ENCODE results near the gene PTPN6. TPM values are rescaled to one million over a fixed set of nuclear protein-coding genes. Genes with fewer than 3 reads are reported as not detected.

The PTPN6 gene
- total RNA-seq, 1 experiment from 2014 or later: 2.3 TPM

- Histone ChIP-seq H3K36me3 (ENCODE audit: insufficient read depth, low read length, poor library complexity, severe bottlenecking) (peaks cover under 1% of the 10 kb centered on the region), H3K4me3 (ENCODE audit: low read depth, low read length, poor library complexity, severe bottlenecking) (no peak overlapping the region), H3K9me3 (ENCODE audit: low read depth, low read length, poor library complexity, severe bottlenecking) (no peaks in the 10 kb centered on the region), H3K4me1 (ENCODE audit: insufficient read depth, low read length, poor library complexity, severe bottlenecking) (peaks cover 11% of the 10 kb centered on the region), H3K27ac (ENCODE audit: low read depth, low read length, poor library complexity, severe bottlenecking) (no peak overlapping the region), H3K27me3 (replicated peaks; ENCODE audit: insufficient read depth, low read depth, low read length, poor library complexity) (no peaks in the 10 kb centered on the region)
- no peak for DNase-seq (ENCODE audit: low spot score)
- intact Hi-C loops (cut with micrococcal nuclease; ENCODE audit: unreplicated experiment): no loop called here
- no TSS peak for BruUV-seq (replicated peaks)
- POLR2A ChIA-PET (ENCODE audit: low non-redundant PET): no interaction called here
- no peak for TF ChIP-seq CTCF (conservative IDR thresholded peaks at IDR 0.05; ENCODE audit: low read depth, low read length)
- no peak for TF ChIP-seq EZH2 (IDR thresholded peaks at IDR 0.05; ENCODE audit: borderline replicate concordance, low read depth, low read length, poor library complexity, severe bottlenecking)
- CTCF ChIA-PET: no interaction called here
Observed at GRCh38 chr12:7004840-7005239, 53.7 kb downstream of the PTPN6 start.

- no peaks in the 10 kb centered on the region for H3K9me3 ChIP-seq (ENCODE audit: low read depth, low read length, poor library complexity, severe bottlenecking)
- H3K27ac ChIP-seq (ENCODE audit: low read depth, low read length, poor library complexity, severe bottlenecking): no peak overlapping the region
- peaks cover 14% of the 10 kb centered on the region for H3K4me1 ChIP-seq (ENCODE audit: insufficient read depth, low read length, poor library complexity, severe bottlenecking)
- no peaks in the 10 kb centered on the region for H3K36me3 ChIP-seq (ENCODE audit: insufficient read depth, low read length, poor library complexity, severe bottlenecking)
- no TSS peak for BruUV-seq (replicated peaks)
- H3K27me3 ChIP-seq (replicated peaks; ENCODE audit: insufficient read depth, low read depth, low read length, poor library complexity): no peaks in the 10 kb centered on the region
- no peak for DNase-seq (ENCODE audit: low spot score)
- no peak for TF ChIP-seq CTCF (conservative IDR thresholded peaks at IDR 0.05; ENCODE audit: low read depth, low read length)
- TF ChIP-seq EZH2 (IDR thresholded peaks at IDR 0.05; ENCODE audit: borderline replicate concordance, low read depth, low read length, poor library complexity, severe bottlenecking): no peak
- no peak overlapping the region for H3K4me3 ChIP-seq (ENCODE audit: low read depth, low read length, poor library complexity, severe bottlenecking)
- intact Hi-C loops (cut with micrococcal nuclease; ENCODE audit: unreplicated experiment): no loop called here
- ChIA-PET CTCF (no interaction called here), POLR2A (ENCODE audit: low non-redundant PET) (no interaction called here)
Observed at GRCh38 chr12:7005311-7005710, 54.2 kb downstream of the PTPN6 start.

GRCh38 chr12:7006639-7007038, 55.5 kb downstream of the PTPN6 start:
- H3K27me3 ChIP-seq (replicated peaks; ENCODE audit: insufficient read depth, low read depth, low read length, poor library complexity): no peaks in the 10 kb centered on the region
- no peak overlapping the region for H3K27ac ChIP-seq (ENCODE audit: low read depth, low read length, poor library complexity, severe bottlenecking)
- ChIA-PET POLR2A (ENCODE audit: low non-redundant PET) (no interaction called here), CTCF (no interaction called here)
- TF ChIP-seq EZH2 (IDR thresholded peaks at IDR 0.05; ENCODE audit: borderline replicate concordance, low read depth, low read length, poor library complexity, severe bottlenecking) (no peak), CTCF (conservative IDR thresholded peaks at IDR 0.05; ENCODE audit: low read depth, low read length) (no peak)
- DNase-seq (ENCODE audit: low spot score): no peak
- H3K36me3 ChIP-seq (ENCODE audit: insufficient read depth, low read length, poor library complexity, severe bottlenecking): no peaks in the 10 kb centered on the region
- intact Hi-C loops (cut with micrococcal nuclease; ENCODE audit: unreplicated experiment): no loop called here
- no peaks in the 10 kb centered on the region for H3K9me3 ChIP-seq (ENCODE audit: low read depth, low read length, poor library complexity, severe bottlenecking)
- no peak overlapping the region for H3K4me3 ChIP-seq (ENCODE audit: low read depth, low read length, poor library complexity, severe bottlenecking)
- BruUV-seq (replicated peaks): no TSS peak
- H3K4me1 ChIP-seq (ENCODE audit: insufficient read depth, low read length, poor library complexity, severe bottlenecking): peaks cover 14% of the 10 kb centered on the region

All from A673 (cell line).